Brain microvascular endothelial cell (primary cell): ENCODE data around the gene WFIKKN1.

Experiments
- DNase-seq: peaks from one replicate; pipeline ENCODE4 v3.0.0-alpha.2; 2020
- H3K27ac ChIP-seq: fragments of 250-450 bp; sonication (Bioruptor Pico); 2 replicates; pipeline ENCODE4 v1.5.1; 2020; ENCODE audit warnings: mild to moderate bottlenecking, moderate library complexity
- H3K27me3 ChIP-seq: fragments of 250-450 bp; sonication (Bioruptor Pico); replicated peaks from 2 replicates; pipeline ENCODE4 v1.5.1; 2020; ENCODE audit warnings: mild to moderate bottlenecking
- H3K36me3 ChIP-seq: fragments of 250-450 bp; sonication (Bioruptor Pico); replicated peaks from 2 replicates; pipeline ENCODE4 v1.5.1; 2020; ENCODE audit warnings: mild to moderate bottlenecking
- H3K4me3 ChIP-seq: 2 replicates; pipeline ENCODE4 v1.5.1; 2011; ENCODE audit warnings: low read depth, mild to moderate bottlenecking, control low read depth, low read length, moderate library complexity
- CTCF ChIP-seq: IDR thresholded peaks from 2 replicates; pipeline ENCODE4 v1.5.1; 2011; ENCODE audit warnings: low read depth, mild to moderate bottlenecking, moderate library complexity, low read length, control low read depth, inconsistent platforms; ENCODE audit errors: missing control alignments
- in situ Hi-C: cut with HindIII; loops from 2 replicates; pipeline ENCODE4 v1.10.0; 2017; ENCODE audit warnings: low sequenced_read_pairs, low pct_ligation_motif_present

WFIKKN1 gene

GRCh38 chr16:668519-669171, 37.9 kb downstream of the WFIKKN1 start:
- no peak for DNase-seq
- H3K36me3 ChIP-seq: peaks cover 42% of the 10 kb centered on the region
- H3K27me3 ChIP-seq: no peaks in the 10 kb centered on the region
- no peak for TF ChIP-seq CTCF
- peak overlapping the region; percentile 85 for H3K4me3 ChIP-seq
- peak overlapping the region; percentile 44 for H3K27ac ChIP-seq
- in situ Hi-C loops: no loop called here

- no peak overlapping the region for H3K27ac ChIP-seq
- H3K4me3 ChIP-seq: peak overlapping the region; percentile 85
- no peaks in the 10 kb centered on the region for H3K27me3 ChIP-seq
- no peak for DNase-seq
- H3K36me3 ChIP-seq: peaks cover 50% of the 10 kb centered on the region
- no peak for TF ChIP-seq CTCF
- in situ Hi-C loops: no loop called here
Measured at GRCh38 chr16:669666-670065, 38.9 kb downstream of the WFIKKN1 start.

- no peak overlapping the region for H3K27ac ChIP-seq
- H3K27me3 ChIP-seq: no peaks in the 10 kb centered on the region
- in situ Hi-C loops: no loop called here
- no peak for TF ChIP-seq CTCF
- H3K4me3 ChIP-seq: no peak overlapping the region
- no peak for DNase-seq
- H3K36me3 ChIP-seq: peaks cover 51% of the 10 kb centered on the region
Measured at GRCh38 chr16:670485-671352, 39.9 kb downstream of the WFIKKN1 start.

GRCh38 chr16:671353-672131, 40.8 kb downstream of the WFIKKN1 start:
- DNase-seq: no peak
- in situ Hi-C loops: no loop called here
- H3K27ac ChIP-seq: no peak overlapping the region
- peaks cover 51% of the 10 kb centered on the region for H3K36me3 ChIP-seq
- H3K27me3 ChIP-seq: no peaks in the 10 kb centered on the region
- H3K4me3 ChIP-seq: no peak overlapping the region
- no peak for TF ChIP-seq CTCF

- in situ Hi-C loops: no loop called here
- Histone ChIP-seq H3K36me3 (peaks cover 51% of the 10 kb centered on the region), H3K4me3 (no peak overlapping the region), H3K27ac (no peak overlapping the region), H3K27me3 (no peaks in the 10 kb centered on the region)
- no peak for TF ChIP-seq CTCF
- DNase-seq: no peak
Measured at GRCh38 chr16:672371-672770, 41.6 kb downstream of the WFIKKN1 start.
